ENCODE data around the gene DNTTIP2. TPM values are rescaled to one million over a fixed set of nuclear protein-coding genes. Genes with fewer than 3 reads are reported as not detected.

The DNTTIP2 gene
- total and polyA plus RNA-seq, 4 donors = 36.6 to 79.9 (median 46.7) TPM

- H3K4me3 ChIP-seq = no peak overlapping the region
- H3K27ac ChIP-seq (ENCODE audit: low read depth in 1 of 2, low read length in 1 of 2) = peak overlapping the region in 1 of 2 donors; percentile 78
- H3K36me3 ChIP-seq (ENCODE audit: control insufficient read depth in 4 of 4, insufficient read depth in 4 of 4, low read length in 4 of 4) = no peaks in the 10 kb centered on the region
- DNase-seq = peak in 2 of 3 donors; percentile 16 to 31
- no peak for TF ChIP-seq CTCF (IDR thresholded peaks at IDR 0.05; ENCODE audit: control extremely low read depth, extremely low read depth)
- H3K9me3 ChIP-seq (ENCODE audit: control insufficient read depth in 4 of 4, insufficient read depth in 3 of 4, low read length in 3 of 4) = no peaks in the 10 kb centered on the region
- H3K27me3 ChIP-seq (ENCODE audit: control insufficient read depth in 3 of 3, insufficient read depth in 3 of 3, low read length in 2 of 3) = no peaks in the 10 kb centered on the region
- 55 to 59% methylated on average over 12 of the region's 12 CpGs for WGBS, 2 donors
- ATAC-seq (ENCODE audit: insufficient read depth, low FRiP score) = no peak
- peaks cover 0 to 28% (median 10%) of the 10 kb centered on the region in 5 donors for H3K4me1 ChIP-seq (ENCODE audit: control insufficient read depth in 5 of 5, insufficient read depth in 5 of 5, low read length in 5 of 5)
- H3K9ac ChIP-seq (ENCODE audit: insufficient read depth in 1 of 2, low read length in 2 of 2) = no peak overlapping the region
Observed at GRCh38 chr1:93817819-93818569, 61.0 kb downstream of the DNTTIP2 start.

GRCh38 chr1:93816970-93817678 lies 61.9 kb downstream of the DNTTIP2 start:
- DNase-seq = peak; percentile 70 to 89 (median 80)
- no peaks in the 10 kb centered on the region for H3K36me3 ChIP-seq (ENCODE audit: control insufficient read depth in 4 of 4, insufficient read depth in 4 of 4, low read length in 4 of 4)
- no peaks in the 10 kb centered on the region for H3K9me3 ChIP-seq (ENCODE audit: control insufficient read depth in 4 of 4, insufficient read depth in 3 of 4, low read length in 3 of 4)
- ATAC-seq (ENCODE audit: insufficient read depth, low FRiP score) = no peak
- H3K9ac ChIP-seq (ENCODE audit: insufficient read depth in 1 of 2, low read length in 2 of 2) = no peak overlapping the region
- peaks cover 0 to 34% (median 10%) of the 10 kb centered on the region in 5 donors for H3K4me1 ChIP-seq (ENCODE audit: control insufficient read depth in 5 of 5, insufficient read depth in 5 of 5, low read length in 5 of 5)
- no peaks in the 10 kb centered on the region for H3K27me3 ChIP-seq (ENCODE audit: control insufficient read depth in 3 of 3, insufficient read depth in 3 of 3, low read length in 2 of 3)
- H3K4me3 ChIP-seq = no peak overlapping the region
- no peak for TF ChIP-seq CTCF (IDR thresholded peaks at IDR 0.05; ENCODE audit: control extremely low read depth, extremely low read depth)
- WGBS, 2 donors = 12 to 29% methylated on average over 3 of the region's 3 CpGs
- H3K27ac ChIP-seq (ENCODE audit: low read depth in 1 of 2, low read length in 1 of 2) = peak overlapping the region in 1 of 2 donors; percentile 78

Small RNAs within 50 kb of the gene (small RNA-seq; reads per million reads assigned to genes)
- gene AL117351.2 (ENCODE audit: low replicate concordance) (not detected), gene MIR760 (ENCODE audit: low replicate concordance) (0.15 reads per million)

Other genes with a start within 250 kb of the DNTTIP2 start
- 10 to 100 TPM; 21.3 to 33.3 TPM for gene BCAR3, start 197.4 kb downstream of the DNTTIP2 start, total RNA-seq
- gene BCAR3, start 197.4 kb downstream of the DNTTIP2 start, polyA plus RNA-seq = 10 to 100 TPM; 12.2 to 15.1 TPM
- gene GCLM, start 30.2 kb upstream of the DNTTIP2 start, total RNA-seq = 10 to 100 TPM; 14.8 to 25.7 TPM
- gene GCLM, start 30.2 kb upstream of the DNTTIP2 start, polyA plus RNA-seq = 10 to 100 TPM in 1 of 2 donors, 1 to 10 TPM in 1; 8.7 to 25.1 TPM
- 1 to 10 TPM in 1 of 2 donors, under 1 TPM in 1; 1.00 to 1.0 TPM for gene ABCA4, start 241.9 kb upstream of the DNTTIP2 start, total RNA-seq
- under 1 TPM; 0.21 to 0.33 TPM for gene ABCA4, start 241.9 kb upstream of the DNTTIP2 start, polyA plus RNA-seq

Measured in lung (tissue), 13 donors.